H9 (cell line): ENCODE results near the gene ABLIM1. TPM values are rescaled to one million over a fixed set of nuclear protein-coding genes. Genes with fewer than 3 reads are reported as not detected.

Experiments
- DNase-seq: peaks from one replicate; pipeline ENCODE4 v3.0.0-alpha.2; 2017
- H2AFZ ChIP-seq: one replicate; pipeline ENCODE4 v1.6.1; 2013; ENCODE audit warnings: mild to moderate bottlenecking, low read length, control low read depth, moderate library complexity
- H2AK5ac ChIP-seq: 2 replicates; pipeline ENCODE4 v1.6.1; 2013; ENCODE audit warnings: low read length, control low read depth, mixed read lengths; ENCODE audit not compliant: insufficient read length
- H2BK120ac ChIP-seq: one replicate; pipeline ENCODE4 v1.6.1; 2013; ENCODE audit warnings: low read depth, mild to moderate bottlenecking, low read length, control low read depth, inconsistent platforms; ENCODE audit not compliant: poor library complexity, severe bottlenecking
- H2BK12ac ChIP-seq: 2 replicates; pipeline ENCODE4 v1.6.1; 2013; ENCODE audit warnings: low read length, control low read depth, mixed read lengths, low read depth; ENCODE audit not compliant: insufficient read length
- H2BK15ac ChIP-seq: 2 replicates; pipeline ENCODE4 v1.6.1; 2013; ENCODE audit warnings: low read depth, low read length, control low read depth
- H2BK20ac ChIP-seq: one replicate; pipeline ENCODE4 v1.6.1; 2013; ENCODE audit warnings: low read depth, mild to moderate bottlenecking, low read length, control low read depth, inconsistent platforms; ENCODE audit not compliant: poor library complexity, severe bottlenecking
- H2BK5ac ChIP-seq: 2 replicates; pipeline ENCODE4 v1.6.1; 2013; ENCODE audit warnings: low read length, control low read depth, mixed read lengths; ENCODE audit not compliant: insufficient read length
- H3K14ac ChIP-seq: 2 replicates; pipeline ENCODE4 v1.6.1; 2013; ENCODE audit warnings: low read length, control low read depth; ENCODE audit not compliant: insufficient read depth
- H3K18ac ChIP-seq: 2 replicates; pipeline ENCODE4 v1.6.1; 2013; ENCODE audit warnings: low read depth, mild to moderate bottlenecking, mixed read lengths, low read length, control low read depth; ENCODE audit not compliant: insufficient read length
- H3K23ac ChIP-seq: 2 replicates; pipeline ENCODE4 v1.6.1; 2013; ENCODE audit warnings: low read length, control low read depth, mixed read lengths, low read depth; ENCODE audit not compliant: insufficient read length
- H3K23me2 ChIP-seq: 2 replicates; pipeline ENCODE4 v1.6.1; 2013; ENCODE audit warnings: low read depth, mild to moderate bottlenecking, mixed read lengths, low read length, control low read depth; ENCODE audit not compliant: insufficient read length, poor library complexity, severe bottlenecking
- H3K27ac ChIP-seq: 2 replicates; pipeline ENCODE4 v1.5.1; 2013; ENCODE audit warnings: low read length, control low read depth, mixed read lengths, low read depth; ENCODE audit not compliant: insufficient read length
- H3K27me3 ChIP-seq: 2 replicates; pipeline ENCODE4 v1.6.1; 2013; ENCODE audit warnings: low read length, control low read depth, inconsistent platforms; ENCODE audit not compliant: insufficient read depth
- H3K4ac ChIP-seq: 2 replicates; pipeline ENCODE4 v1.6.1; 2013; ENCODE audit warnings: low read depth, mild to moderate bottlenecking, control low read depth, inconsistent platforms, low read length, moderate library complexity
- H3K4me1 ChIP-seq: 2 replicates; pipeline ENCODE4 v1.6.1; 2013; ENCODE audit warnings: low read length, control low read depth, inconsistent platforms; ENCODE audit not compliant: insufficient read depth
- H3K4me2 ChIP-seq: 2 replicates; pipeline ENCODE4 v1.6.1; 2013; ENCODE audit warnings: low read length, control low read depth, mixed read lengths; ENCODE audit not compliant: insufficient read length, insufficient read depth
- H3K56ac ChIP-seq: 2 replicates; pipeline ENCODE4 v1.6.1; 2013; ENCODE audit warnings: low read depth, mild to moderate bottlenecking, mixed read lengths, low read length, control low read depth; ENCODE audit not compliant: insufficient read length
- H3K79me1 ChIP-seq: 2 replicates; pipeline ENCODE4 v1.6.1; 2013; ENCODE audit warnings: low read depth, mild to moderate bottlenecking, moderate library complexity, low read length, control low read depth, inconsistent platforms; ENCODE audit not compliant: insufficient read depth, poor library complexity, severe bottlenecking
- H3K79me2 ChIP-seq: 2 replicates; pipeline ENCODE4 v1.6.1; 2013; ENCODE audit warnings: low read length, control low read depth, inconsistent platforms; ENCODE audit not compliant: insufficient read depth
- H3K9ac ChIP-seq: 2 replicates; pipeline ENCODE4 v1.6.1; 2013; ENCODE audit warnings: low read length, control low read depth, mixed read lengths; ENCODE audit not compliant: insufficient read length; ENCODE audit errors: extremely low read depth
- H3K9me3 ChIP-seq: one replicate; pipeline ENCODE4 v1.6.1; 2013; ENCODE audit warnings: low read depth, low read length, inconsistent platforms; ENCODE audit not compliant: control insufficient read depth
- H3T11ph ChIP-seq: one replicate; pipeline ENCODE4 v1.6.1; 2013; ENCODE audit warnings: mild to moderate bottlenecking, low read length, control low read depth, inconsistent platforms
- H4K20me1 ChIP-seq: one replicate; pipeline ENCODE4 v1.6.1; 2013; ENCODE audit not compliant: control insufficient read depth, insufficient read length, insufficient read depth
- H4K5ac ChIP-seq: 2 replicates; pipeline ENCODE4 v1.6.1; 2013; ENCODE audit warnings: low read depth, mild to moderate bottlenecking, mixed read lengths, low read length, control low read depth; ENCODE audit not compliant: insufficient read length
- H4K8ac ChIP-seq: replicated peaks from 2 replicates; pipeline ENCODE4 v1.6.1; 2013; ENCODE audit warnings: low read length, control low read depth, mixed read lengths, low read depth; ENCODE audit not compliant: insufficient read length
- H4K91ac ChIP-seq: 2 replicates; pipeline ENCODE4 v1.6.1; 2013; ENCODE audit warnings: low read depth, mild to moderate bottlenecking, moderate library complexity, mixed read lengths, low read length, control low read depth; ENCODE audit not compliant: insufficient read length
- H3K27ac Mint-ChIP-seq, 3 experiments: 2 replicates in 2 of 3; 3 replicates in 1 of 3; pipeline ENCODE4 v1.8.0; 2020 to 2021; ENCODE audit warnings: mixed read lengths in 3 of 3, mild to moderate bottlenecking in 1 of 3, moderate library complexity in 1 of 3
- H3K27me3 Mint-ChIP-seq: 2 replicates; pipeline ENCODE4 v1.8.0; 2021; ENCODE audit warnings: low read depth, mild to moderate bottlenecking, moderate library complexity, mixed read lengths
- H3K36me3 Mint-ChIP-seq, 3 experiments: 2 replicates in 2 of 3; 3 replicates in 1 of 3; pipeline ENCODE4 v1.8.0; 2020 to 2021; ENCODE audit warnings: low read depth in 3 of 3, mixed read lengths in 3 of 3; ENCODE audit not compliant: insufficient read depth in 1 of 3
- H3K4me1 Mint-ChIP-seq, 2 experiments: 2 replicates each; pipeline ENCODE4 v1.8.0; 2020; ENCODE audit warnings: mixed read lengths in 2 of 2
- H3K4me3 Mint-ChIP-seq, 2 experiments: 2 replicates in 1 of 2; 3 replicates in 1 of 2; pipeline ENCODE4 v1.8.0; 2020 to 2021; ENCODE audit warnings: mild to moderate bottlenecking in 2 of 2, mixed read lengths in 2 of 2, moderate library complexity in 1 of 2
- H3K9me3 Mint-ChIP-seq, 2 experiments: 2 replicates in 1 of 2; 3 replicates in 1 of 2; pipeline ENCODE4 v1.8.0; 2020; ENCODE audit warnings: mild to moderate bottlenecking in 2 of 2, mixed read lengths in 2 of 2, moderate library complexity in 1 of 2
- CTCF ChIP-seq: fragments of 200-600 bp; sonication (generic); conservative IDR thresholded peaks from 3 replicates; pipeline ENCODE4 v1.8.0; 2021; ENCODE audit warnings: antibody characterized with exemption, mild to moderate bottlenecking
- WGBS: extraction: QIAGEN DNeasy Blood & Tissue Kit; methylation state at CpG from one replicate; pipeline ENCODE4 v1.1.7; 2013; ENCODE audit warnings: missing lambda C conversion rate, low lambda C conversion rate, mixed read lengths; ENCODE audit not compliant: insufficient read length; ENCODE audit errors: extremely low coverage; 5-methylcytosine and 5-hydroxymethylcytosine counted together
- total RNA-seq: library from RNA; stranded (reverse); gene quantifications from 2 replicates; pipeline ENCODE4 v1.2.1, GENCODE V29; 2021

Gene ABLIM1
- total RNA-seq, 1 experiment from 2014 or later, result 32.1 TPM

- no peaks in the 10 kb centered on the region for H3K27me3 ChIP-seq
- H3K27ac ChIP-seq, result no peak overlapping the region
- H3K9ac ChIP-seq, result no peak overlapping the region
- no peak overlapping the region; a peak in 1 of 7 replicates for H3K27ac Mint-ChIP-seq
- H3K9me3 ChIP-seq, result no peaks in the 10 kb centered on the region
- H3T11ph ChIP-seq, result no peak overlapping the region
- H3K36me3 Mint-ChIP-seq, result peaks cover 0 to 7% (median 3%) of the 10 kb centered on the region in 3 experiments; a peak in 2 of 7 replicates
- H3K4me1 Mint-ChIP-seq, result peaks cover 5 to 8% of the 10 kb centered on the region in 2 experiments; a peak in 3 of 4 replicates
- H2BK15ac ChIP-seq, result no peak overlapping the region
- DNase-seq, result no peak
- H4K8ac ChIP-seq, result no peak overlapping the region
- no peak for TF ChIP-seq CTCF
- no peaks in the 10 kb centered on the region for H4K20me1 ChIP-seq
- H3K9me3 Mint-ChIP-seq, result no peaks in the 10 kb centered on the region
- no peak overlapping the region for H2BK20ac ChIP-seq
- no peak overlapping the region for H3K4me2 ChIP-seq
- H3K27me3 Mint-ChIP-seq, result no peaks in the 10 kb centered on the region
- H3K4ac ChIP-seq, result no peak overlapping the region
- no peak overlapping the region for H3K23ac ChIP-seq
- H2BK5ac ChIP-seq, result no peak overlapping the region
- no CpG with 5 or more reads among the region's 2 CpGs for WGBS
- H3K56ac ChIP-seq, result no peak overlapping the region
- H4K5ac ChIP-seq, result no peak overlapping the region
- no peaks in the 10 kb centered on the region for H3K4me1 ChIP-seq
- H2BK12ac ChIP-seq, result no peak overlapping the region
- no peak overlapping the region for H4K91ac ChIP-seq
- H2AFZ ChIP-seq, result no peak overlapping the region
- H3K79me2 ChIP-seq, result no peaks in the 10 kb centered on the region
- H3K4me3 Mint-ChIP-seq, result no peak overlapping the region
- H3K18ac ChIP-seq, result no peak overlapping the region
- no peak overlapping the region for H2BK120ac ChIP-seq
- no peak overlapping the region for H3K14ac ChIP-seq
- no peaks in the 10 kb centered on the region for H3K23me2 ChIP-seq
- no peak overlapping the region for H2AK5ac ChIP-seq
- no peaks in the 10 kb centered on the region for H3K79me1 ChIP-seq
Observed at GRCh38 chr10:114448897-114449296, 209.2 kb downstream of the ABLIM1 start.
